Measurements from ENCODE around the gene RABGAP1.
"Not testable (repeated sequence)": the region's sequence is repeated elsewhere in the genome, so short reads cannot be mapped to it uniquely, and the experiment has no call there.

Gene RABGAP1

DNA sequence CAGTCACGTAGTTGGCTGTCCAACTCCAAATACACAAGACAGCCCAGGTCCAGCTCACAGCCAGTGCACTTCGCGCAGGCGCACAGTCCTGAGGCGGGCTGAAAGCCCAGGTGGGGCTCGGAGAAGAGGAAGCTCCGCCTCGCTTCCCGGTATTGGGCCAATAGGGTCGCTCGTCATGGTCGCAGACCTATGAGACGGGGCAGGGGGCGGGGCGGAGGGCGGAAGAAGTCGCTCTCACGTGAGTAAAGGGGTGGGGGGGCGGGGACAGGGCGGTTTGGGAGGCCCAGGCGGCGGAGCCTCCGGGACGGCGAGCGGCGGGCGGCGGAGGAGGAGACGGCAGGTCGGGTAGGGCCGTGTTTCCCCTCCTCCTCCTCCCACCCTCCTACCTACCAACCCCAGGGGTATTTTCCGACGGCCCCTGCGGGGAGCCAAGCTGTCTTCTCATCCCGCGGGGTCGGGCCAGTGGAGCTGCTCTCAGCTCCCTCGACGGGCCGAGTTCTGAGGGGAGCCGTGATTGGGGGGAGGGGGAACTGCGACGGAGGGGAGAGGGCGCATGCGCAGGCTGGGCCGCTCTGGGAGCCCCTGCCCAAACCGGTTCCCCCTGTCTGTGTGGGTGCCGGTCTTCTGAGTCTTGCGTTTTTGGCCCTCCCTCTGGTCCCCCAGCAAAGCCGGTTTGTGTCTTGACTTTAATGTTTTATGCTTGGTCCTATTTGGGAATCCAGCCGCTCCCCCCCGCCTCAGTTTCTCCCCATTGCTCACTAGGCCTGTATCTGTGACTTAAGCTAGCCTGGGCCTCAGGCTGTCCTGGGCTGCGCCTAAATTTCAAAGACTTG lies at the start of gene RABGAP1:
RABGAP1 (plus strand) TSS at position 272 of the 833 bp plus-strand sequence. CDS start 16,040 bp downstream, outside the sequence.
- peak; percentile 97 for DNase-seq (ENCODE audit: low read depth)

DNA sequence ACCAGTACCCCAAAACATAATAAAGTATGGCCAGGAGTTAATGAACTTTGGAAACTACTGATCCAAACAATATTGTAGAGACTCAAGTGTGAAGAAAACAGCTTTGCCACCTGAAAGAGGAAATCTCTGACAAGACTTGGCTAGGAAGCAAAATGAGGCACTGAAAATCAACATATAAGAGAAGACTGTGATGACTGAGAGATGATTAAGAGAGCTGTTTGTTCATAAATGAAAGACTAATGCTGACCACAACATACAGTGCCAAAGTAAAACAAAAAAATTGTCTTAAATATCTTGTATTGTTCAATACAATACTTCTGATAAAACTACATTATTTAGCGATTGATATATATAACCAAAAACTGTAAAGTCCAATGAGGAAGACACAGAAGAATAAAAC lies 42.9 kb upstream of the RABGAP1 start:
- no peak for DNase-seq (ENCODE audit: low read depth)

DNA sequence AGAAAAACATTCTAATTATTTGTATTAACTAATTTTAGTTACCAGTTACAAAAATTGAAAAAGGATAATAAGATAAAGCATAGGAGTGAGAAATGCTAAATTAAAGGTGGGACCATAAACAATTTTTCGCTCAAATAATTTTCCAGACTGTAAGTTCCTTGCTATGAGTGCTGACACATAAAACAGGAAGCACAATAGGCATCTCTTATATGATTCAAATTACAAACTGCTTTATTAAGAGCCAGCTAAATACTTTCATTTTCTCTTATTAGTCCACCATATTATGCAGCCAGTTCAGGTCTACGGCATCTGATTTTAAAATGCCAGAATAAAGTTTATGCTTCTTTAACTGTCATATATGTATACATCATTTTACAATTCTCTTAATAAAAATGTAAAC lies 40.0 kb upstream of the RABGAP1 start:
- DNase-seq (ENCODE audit: low read depth): no peak

DNA sequence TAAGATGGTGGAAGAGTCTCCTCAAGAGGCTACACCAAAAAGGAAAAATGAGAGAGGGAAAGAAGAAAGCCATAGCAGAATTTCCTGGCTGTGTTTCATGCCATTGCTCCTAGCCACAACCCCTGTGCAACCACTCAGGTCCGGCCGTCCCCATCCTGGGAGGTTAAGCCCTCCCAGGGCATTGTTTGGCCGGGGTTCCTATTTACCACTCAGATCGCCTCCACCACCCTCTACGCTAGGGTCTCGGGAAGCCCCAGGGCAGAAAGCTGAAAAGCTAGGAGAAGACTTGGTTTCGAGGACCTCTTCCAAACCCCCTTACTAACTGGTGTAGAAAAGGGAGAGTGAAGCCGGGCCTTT lies 36.4 kb upstream of the RABGAP1 start:
- no peak for DNase-seq (ENCODE audit: low read depth)

DNA sequence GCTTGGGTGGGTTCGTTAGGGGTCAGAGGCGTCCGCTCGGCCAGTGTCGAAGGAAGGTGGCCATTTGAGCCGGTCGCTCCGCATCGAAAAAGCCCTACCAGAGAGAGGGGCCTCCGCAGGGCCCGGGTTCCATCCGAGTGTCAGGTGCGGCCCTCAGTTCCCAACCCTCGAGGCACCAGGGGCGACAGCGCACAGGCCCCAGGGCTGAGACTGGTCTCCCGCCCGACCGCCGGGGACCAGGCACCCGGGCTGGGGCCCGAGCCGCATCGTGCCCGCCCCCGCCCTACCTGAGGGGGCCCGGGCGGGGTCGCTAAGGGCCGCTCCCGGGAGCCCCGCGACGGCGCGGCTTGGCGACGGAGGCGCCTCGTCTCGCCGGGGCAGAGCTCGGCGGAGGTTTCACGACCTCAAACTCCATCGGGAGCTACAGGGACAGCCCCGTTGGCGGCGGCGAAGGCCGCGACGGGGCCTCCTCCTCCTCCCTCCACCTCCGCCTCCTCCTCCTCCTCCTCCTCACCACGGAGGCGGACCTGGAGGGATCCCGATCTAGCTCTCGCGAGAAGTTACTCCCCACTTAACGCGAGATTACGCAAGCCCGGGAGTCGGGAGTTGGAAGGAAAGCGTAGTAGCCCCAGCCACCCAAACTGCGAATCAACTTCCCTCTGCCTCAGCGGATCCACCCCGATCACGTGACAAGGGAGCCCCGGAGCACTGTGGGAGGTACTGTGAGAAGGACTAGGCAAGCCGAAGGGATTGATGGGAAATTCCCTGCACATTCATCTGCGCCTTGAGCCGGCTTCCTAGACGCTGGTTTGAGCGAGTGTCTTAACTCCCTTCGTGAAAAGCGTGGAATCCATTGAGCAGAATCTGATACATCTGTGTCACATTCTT lies 35.8 kb upstream of the RABGAP1 start, which contains the start of gene RC3H2:
RC3H2 (minus strand) TSS at position 537 of the 888 bp plus-strand sequence. CDS start 7,850 bp downstream, outside the sequence.
- DNase-seq (ENCODE audit: low read depth): peak; percentile 100

DNA sequence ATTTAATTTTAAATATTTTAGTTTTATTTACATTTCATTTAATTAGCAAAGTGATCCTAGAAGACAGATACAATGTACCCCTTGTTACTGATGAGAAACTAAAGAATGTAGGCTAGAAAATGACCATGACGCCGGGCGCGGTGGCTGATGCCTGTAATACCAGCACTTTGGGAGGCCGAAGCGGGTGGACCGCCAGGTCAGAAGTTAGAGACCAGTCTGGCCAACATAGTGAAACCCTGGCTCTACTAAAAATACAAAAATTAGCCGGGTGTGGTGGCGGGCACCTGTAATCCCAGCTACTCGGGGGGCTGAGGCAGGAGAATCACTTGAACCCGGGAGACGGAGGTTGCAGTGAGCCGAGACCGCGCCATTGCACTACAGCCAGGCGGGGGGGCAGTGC lies 34.7 kb upstream of the RABGAP1 start:
- not testable (repeated sequence) for DNase-seq (ENCODE audit: low read depth)

DNA sequence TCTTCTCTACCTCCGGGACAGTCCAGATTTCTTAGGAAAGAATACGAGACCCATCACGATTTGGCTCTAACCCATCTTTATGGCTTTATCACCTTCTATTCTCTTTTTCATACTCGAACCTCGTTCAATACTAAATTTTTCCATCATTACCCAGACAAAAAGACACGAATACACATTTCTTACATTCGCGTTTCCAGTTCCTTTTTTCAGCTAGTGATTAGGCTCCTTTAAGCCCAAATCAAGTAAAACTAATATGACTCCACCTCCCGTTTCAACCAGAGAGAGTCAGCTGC lies 28.2 kb upstream of the RABGAP1 start:
- DNase-seq (ENCODE audit: low read depth): no peak

DNA sequence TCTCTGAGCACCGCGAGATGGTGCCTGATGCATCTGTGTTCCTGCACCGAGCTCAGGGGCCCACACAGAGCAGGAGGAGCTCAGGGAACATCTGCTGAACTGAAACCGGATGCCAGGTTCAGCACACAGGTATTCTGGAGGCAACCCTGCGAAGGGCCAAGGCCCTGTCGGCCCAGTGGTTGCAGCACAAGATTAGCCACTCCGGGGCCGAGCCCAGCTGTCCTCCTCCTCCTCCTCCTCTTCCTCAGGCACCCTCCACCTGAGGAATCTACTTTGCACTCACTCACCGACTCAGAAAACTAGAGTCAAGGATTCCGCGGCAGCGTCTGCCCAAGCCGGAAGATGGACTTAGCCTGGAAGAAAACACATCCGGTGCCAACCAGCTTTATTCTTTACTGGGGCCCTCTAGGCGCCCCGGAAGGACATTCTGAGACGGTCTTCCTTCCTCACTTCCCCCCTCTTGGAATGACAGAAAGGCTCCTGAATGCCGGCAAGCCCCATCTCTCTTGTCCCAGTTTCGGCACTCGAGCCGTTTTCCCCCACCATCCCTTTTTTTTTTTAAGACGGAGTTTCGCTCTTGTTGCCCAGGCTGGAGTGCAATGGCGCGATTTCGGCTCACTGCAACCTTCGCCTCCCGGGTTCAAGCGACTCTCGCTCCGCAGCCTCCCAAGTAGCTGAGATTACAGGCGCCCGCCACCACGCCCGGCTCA lies 27.7 kb upstream of the RABGAP1 start, which contains the start of gene ZBTB6:
ZBTB6 (minus strand) TSS at position 360 of the 710 bp plus-strand sequence. CDS start 1,251 bp downstream, outside the sequence.
- DNase-seq (ENCODE audit: low read depth): peak; percentile 66

DNA sequence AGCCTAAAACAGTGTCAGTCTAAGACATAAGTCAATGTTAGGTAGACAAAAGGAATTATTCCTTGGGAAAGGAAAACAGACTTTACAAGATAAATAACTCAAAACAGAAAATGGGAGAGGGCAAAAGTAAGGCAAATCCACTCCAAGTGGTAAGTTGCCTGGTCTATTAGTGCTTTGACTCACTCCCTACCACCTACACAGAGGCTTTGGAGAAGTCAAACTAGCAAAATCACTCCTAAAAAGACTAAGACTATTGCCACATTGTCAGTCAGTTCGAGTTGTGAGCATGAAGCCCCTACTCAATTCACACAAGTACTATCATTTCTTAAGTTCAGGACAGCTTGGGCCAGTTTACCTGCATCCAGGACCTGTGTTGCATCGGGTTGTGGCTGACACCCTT lies 22.5 kb upstream of the RABGAP1 start:
- DNase-seq (ENCODE audit: low read depth): no peak

DNA sequence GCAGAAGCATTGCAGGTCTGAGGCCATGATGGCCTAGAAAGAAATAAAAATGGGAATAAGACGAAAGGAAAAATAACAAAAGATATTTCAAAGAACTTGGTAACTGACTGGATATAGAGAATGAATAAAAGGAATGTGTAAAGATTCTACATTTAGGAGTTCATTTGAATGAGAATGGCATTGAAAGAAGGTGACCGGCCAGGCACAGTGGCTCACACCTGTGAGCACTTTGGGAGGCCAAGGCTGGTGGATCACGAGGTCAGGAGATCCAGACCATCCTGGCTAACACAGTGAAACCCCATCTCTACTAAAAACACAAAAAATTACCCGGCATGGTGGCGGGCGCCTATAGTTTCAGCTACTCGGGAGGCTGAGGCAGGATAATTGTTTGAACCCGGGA lies 18.1 kb upstream of the RABGAP1 start:
- no peak for DNase-seq (ENCODE audit: low read depth)

DNA sequence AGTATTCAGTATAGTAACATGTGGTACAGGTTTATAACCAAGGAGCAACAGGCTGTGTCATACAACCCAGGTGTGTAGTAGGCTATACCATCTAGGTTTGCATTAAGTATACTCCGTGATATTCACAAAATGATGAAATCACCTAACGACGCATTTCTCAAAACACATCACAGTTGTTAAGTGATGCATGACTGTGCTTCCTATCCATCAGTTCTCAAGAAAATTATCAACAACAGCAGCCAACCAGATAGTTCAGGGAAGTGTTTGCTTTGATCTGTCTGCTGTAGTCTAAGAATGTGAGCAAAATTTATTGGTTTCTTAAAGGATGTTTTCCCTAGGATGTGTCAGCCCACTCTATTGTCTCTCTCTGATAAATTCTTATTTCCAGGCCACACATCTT lies 16.9 kb upstream of the RABGAP1 start:
- DNase-seq (ENCODE audit: low read depth): no peak

DNA sequence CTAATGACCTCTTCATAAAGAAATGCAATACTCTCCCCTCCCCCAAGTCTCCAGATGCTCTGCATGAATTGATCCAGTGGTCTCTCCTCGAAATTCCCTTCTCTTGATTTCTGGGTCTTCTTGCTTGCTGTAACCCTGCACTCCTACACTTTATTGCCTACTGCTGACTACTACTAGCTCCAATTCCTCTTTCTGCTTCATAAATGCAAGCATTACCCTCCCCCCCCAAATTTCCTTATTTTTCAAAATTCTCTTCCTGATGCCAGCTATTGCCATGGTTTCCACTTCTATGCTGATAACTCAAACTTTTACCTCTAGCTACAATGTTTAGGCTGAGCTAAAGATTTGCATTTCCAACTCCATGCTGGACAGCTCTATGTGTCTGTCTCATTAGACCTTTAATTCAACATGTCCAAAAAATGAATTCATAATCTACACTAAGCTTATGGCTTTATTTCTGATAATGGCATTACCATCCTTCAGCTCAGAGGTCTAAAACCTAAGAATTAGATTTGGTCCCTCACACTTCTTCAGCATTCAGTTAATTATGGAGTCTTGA lies 10.9 kb upstream of the RABGAP1 start:
- no peak for DNase-seq (ENCODE audit: low read depth)

DNA sequence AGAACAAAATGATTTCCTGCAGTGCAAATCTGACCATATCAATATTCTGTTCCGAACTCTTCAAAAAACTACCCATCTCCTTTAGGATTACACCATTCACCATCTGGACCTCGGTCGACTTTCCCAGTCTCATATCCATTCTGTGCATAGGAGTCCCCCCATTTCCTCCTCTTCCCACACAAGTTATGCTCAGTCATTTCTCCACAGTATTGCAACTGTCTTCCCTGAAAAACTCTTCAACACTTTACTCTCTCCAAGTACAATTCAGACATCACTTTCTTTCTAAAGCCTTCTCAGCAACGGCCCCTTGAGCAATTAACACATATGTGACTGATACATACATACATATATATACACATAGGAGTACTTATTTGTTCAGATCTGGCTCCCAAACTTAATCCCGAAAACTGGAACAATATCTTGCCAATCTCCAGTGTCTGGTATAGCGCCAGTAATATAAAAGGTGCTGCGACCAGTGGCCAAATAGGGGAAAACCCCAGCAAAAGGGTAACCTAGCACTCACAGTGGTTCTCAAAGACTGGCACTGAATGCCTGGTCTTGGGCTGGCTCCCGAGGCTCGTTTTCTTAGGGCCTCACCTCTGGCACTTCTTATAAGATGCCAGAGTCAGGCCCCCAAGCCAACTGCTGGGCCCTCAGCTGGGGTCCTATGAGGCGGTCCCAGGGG lies 10.1 kb upstream of the RABGAP1 start:
- DNase-seq (ENCODE audit: low read depth): no peak

DNA sequence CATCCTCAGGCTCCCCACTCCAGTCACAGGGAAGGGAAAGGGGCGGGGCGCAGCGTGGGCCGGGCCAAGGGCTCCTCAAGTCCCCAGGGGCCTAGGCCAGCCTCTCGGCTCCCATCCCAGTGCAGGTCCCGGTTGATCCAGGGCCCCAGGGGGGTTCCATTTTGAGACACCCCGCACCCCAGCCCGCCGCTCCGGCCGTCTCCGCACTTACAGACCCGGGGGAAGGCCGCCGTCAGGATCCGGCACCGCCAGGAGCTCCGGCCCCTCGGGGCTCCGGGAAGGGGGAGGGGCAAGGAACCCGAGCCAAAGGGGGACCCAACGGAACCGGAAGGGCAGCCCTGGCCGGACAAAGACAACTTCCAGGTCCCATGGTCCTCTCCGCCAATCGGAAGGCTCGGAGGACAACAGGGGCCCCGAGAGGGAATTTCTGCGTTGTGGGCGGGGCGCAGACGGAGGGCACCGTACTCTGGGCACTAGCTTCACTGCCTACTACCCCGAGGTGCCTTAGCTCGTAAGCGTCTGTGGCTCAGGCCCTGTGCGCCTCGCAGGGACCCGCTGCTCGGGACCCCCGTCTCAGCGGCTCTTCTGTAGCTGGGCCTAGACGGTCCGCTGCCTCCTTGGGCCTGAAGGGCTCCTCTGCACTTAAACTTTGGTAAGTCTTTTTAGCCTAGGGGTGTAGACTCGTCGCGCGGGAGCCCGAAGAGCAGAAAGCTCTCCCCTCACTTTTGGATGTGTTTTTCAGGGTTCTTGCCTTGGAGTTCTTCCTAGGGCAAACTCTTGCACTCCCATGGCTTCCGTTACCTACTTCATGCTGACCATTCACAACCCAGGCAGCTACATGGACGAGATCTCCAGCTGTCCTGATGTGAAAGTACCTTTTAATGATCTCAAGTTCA lies 9.3 kb upstream of the RABGAP1 start, which contains the start of gene ZBTB26:
ZBTB26 (minus strand) TSS at position 287 of the 896 bp plus-strand sequence. CDS start 11,578 bp downstream, outside the sequence.
- DNase-seq (ENCODE audit: low read depth): peak; percentile 87

DNA sequence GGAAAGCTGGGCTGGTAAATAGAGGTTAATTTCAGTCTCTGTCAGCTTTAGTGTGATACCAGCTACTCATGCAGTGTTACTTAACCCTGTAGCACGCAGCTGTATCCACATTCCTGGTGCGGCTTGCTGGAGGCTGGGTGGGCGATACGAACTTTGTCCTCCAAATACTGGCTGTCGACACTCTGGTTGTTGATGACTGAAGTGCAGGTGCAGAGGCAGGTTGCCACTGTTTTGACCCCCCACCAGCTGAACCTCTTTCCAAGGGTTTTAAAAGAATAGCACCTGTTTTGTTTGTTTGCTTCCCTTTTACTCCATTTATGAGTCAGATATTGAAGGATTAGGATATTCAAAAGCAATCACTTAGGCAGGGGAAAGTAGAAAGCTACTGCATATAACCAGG lies 4.4 kb upstream of the RABGAP1 start:
- no peak for DNase-seq (ENCODE audit: low read depth)

DNA sequence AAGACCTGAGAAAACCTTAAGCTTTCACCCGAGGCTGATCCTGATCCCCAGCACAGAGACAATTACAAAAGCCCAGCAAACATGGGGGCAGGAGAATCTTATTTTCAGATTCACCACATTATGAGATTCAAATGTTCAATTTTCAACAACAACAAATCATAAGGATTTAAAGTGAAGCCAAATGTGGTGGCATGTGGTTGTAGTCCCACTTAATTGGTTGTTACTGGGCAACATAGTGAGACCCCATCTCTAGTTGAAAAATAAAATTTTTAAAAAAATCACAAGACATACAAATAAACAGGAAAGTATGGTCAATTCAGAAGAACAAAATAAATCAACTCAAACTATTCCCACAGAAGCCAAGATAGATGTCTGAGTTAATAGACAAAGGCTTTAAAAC lies 3.9 kb upstream of the RABGAP1 start:
- no peak for DNase-seq (ENCODE audit: low read depth)

DNA sequence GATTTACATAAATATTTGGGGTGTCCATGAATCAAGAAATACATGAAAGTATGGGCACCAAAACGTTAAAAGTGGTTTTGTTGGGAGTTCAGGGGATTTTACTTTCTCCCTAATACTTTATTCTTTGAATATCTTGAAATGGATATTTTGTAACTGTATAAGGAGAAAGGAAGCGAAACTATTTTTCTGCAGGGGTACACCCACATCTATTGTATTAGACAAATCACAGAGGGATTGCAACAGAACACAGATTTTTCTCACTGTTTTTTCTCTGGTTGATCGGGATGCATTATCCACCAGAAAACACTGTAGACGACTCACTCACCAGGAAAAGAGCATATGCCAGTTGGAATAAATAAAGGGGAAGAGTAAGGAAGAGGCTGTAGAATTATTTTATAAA lies 1.2 kb upstream of the RABGAP1 start:
- no peak for DNase-seq (ENCODE audit: low read depth)

DNA sequence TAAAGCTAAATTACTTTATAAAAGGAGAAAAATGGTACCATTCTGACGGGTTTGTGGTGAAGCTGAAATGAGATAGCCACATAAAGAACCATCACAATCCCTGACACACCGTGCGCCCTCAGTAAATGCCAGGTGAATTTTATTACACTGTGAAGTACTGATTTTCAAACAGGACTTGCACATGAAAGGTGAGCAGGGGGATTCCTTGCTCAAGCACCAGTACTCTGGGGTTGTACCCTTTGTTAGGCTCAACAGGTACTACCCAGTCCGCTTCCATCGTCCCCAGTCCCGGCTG lies 419 bp upstream of the RABGAP1 start:
- no peak for DNase-seq (ENCODE audit: low read depth)

DNA sequence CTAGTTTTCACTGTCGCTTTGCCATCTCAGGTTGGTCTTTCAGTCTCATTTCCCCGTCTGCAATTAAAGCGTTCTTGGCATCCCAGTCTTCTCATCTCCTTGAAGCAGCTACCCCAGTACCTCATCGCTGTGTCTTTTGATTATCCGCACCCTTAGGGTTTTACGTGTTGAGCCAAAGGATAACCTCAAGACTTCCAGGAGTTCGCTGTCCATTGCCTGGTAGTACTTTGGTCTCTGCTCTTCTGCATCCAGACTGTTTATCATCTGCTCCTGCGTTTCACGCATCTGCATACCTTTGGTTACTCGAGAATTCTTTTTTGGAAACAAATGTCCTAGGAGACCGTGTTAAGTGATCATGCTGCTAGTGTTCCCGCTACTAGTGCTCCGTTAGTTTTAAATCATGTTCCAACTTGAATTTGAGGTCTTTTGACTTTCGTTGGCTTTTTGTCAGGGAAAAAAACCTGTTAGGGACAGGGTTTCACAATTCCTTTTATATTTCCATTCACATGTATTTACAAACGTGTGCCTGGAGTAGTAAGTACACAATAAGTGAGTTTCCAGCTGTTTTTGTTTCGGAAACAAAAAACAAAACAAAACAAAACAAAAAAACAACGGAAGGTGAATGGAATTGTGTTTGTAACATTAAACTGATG lies 888 bp downstream of the RABGAP1 start:
- DNase-seq (ENCODE audit: low read depth): no peak

Data from fibroblast of the conjunctiva (primary cell).